A673 (cell line): ENCODE data around the gene TCF7L1. TPM values are rescaled to one million over a fixed set of nuclear protein-coding genes. Genes with fewer than 3 reads are reported as not detected.

ENCODE experiments used
- BruUV-seq: library from RNA; stranded (reverse); fragments of 400-500 nt; replicated peaks from 2 replicates; lab custom pipeline; 2021; lab: Mats Ljungman, UMichigan
- CTCF ChIA-PET: fragments of 300-600 bp; sonication (Branson Sonifier 250); formaldehyde crosslinking; loops from one replicate; lab custom pipeline; 2022; ENCODE audit warnings: antibody characterized with exemption; lab: Charles Lee
- POLR2A ChIA-PET: fragments of 300-600 bp; sonication (Branson Sonifier 250); formaldehyde crosslinking; loops from one replicate; lab custom pipeline; 2022; ENCODE audit warnings: antibody characterized with exemption; ENCODE audit not compliant: low non-redundant PET; lab: Charles Lee
- DNase-seq: peaks from one replicate; pipeline ENCODE4 v3.0.0-alpha.2; 2015; ENCODE audit warnings: low spot score
- H3K27ac ChIP-seq: fragments of 200-600 bp; sonication (generic); 2 replicates; pipeline ENCODE4 v1.5.1; 2016; ENCODE audit warnings: mixed run types, low read depth, mild to moderate bottlenecking, mixed read lengths, antibody characterized with exemption, low read length; ENCODE audit not compliant: poor library complexity, severe bottlenecking
- H3K27me3 ChIP-seq: fragments of 200-600 bp; sonication (generic); replicated peaks from 2 replicates; pipeline ENCODE4 v1.6.1; 2017; ENCODE audit warnings: mixed run types, low read depth, mild to moderate bottlenecking, mixed read lengths, antibody characterized with exemption, low read length; ENCODE audit not compliant: insufficient read depth, poor library complexity
- H3K36me3 ChIP-seq: fragments of 200-600 bp; sonication (generic); 2 replicates; pipeline ENCODE4 v1.6.1; 2016; ENCODE audit warnings: mixed run types, mild to moderate bottlenecking, mixed read lengths, antibody characterized with exemption, low read length; ENCODE audit not compliant: insufficient read depth, poor library complexity, severe bottlenecking
- H3K4me1 ChIP-seq: fragments of 200-600 bp; sonication (generic); 2 replicates; pipeline ENCODE4 v1.6.1; 2017; ENCODE audit warnings: mixed run types, mild to moderate bottlenecking, mixed read lengths, antibody characterized with exemption, low read length; ENCODE audit not compliant: insufficient read depth, poor library complexity, severe bottlenecking
- H3K4me3 ChIP-seq: fragments of 200-600 bp; sonication (generic); 2 replicates; pipeline ENCODE4 v1.5.1; 2016; ENCODE audit warnings: low read depth, mixed run types, mild to moderate bottlenecking, mixed read lengths, low read length; ENCODE audit not compliant: poor library complexity, severe bottlenecking
- H3K9me3 ChIP-seq: fragments of 200-600 bp; sonication (generic); 2 replicates; pipeline ENCODE4 v1.6.1; 2016; ENCODE audit warnings: mixed run types, low read depth, mild to moderate bottlenecking, mixed read lengths, antibody characterized with exemption, low read length; ENCODE audit not compliant: poor library complexity, severe bottlenecking
- CTCF ChIP-seq: fragments of 300-800, 200-600 bp; sonication (generic); conservative IDR thresholded peaks from 2 replicates; pipeline ENCODE4 v1.5.1; 2017; ENCODE audit warnings: low read depth, mild to moderate bottlenecking, antibody characterized with exemption, low read length, moderate library complexity, mixed read lengths
- EZH2 ChIP-seq: fragments of 200-600 bp; sonication (generic); IDR thresholded peaks from 2 replicates; pipeline ENCODE4 v1.6.1; 2017; ENCODE audit warnings: borderline replicate concordance, low read depth, mild to moderate bottlenecking, mixed read lengths, antibody characterized with exemption, low read length; ENCODE audit not compliant: poor library complexity, severe bottlenecking
- intact Hi-C: fragments of 100-400 bp; cut with micrococcal nuclease; formaldehyde crosslinking; loops from one replicate; pipeline ENCODE4 v1.10.0; 2022; ENCODE audit not compliant: unreplicated experiment
- total RNA-seq: library from RNA; stranded (reverse); gene quantifications from 2 replicates; pipeline ENCODE4 v1.2.3, GENCODE V29; 2021

TCF7L1 gene
- total RNA-seq, 1 experiment from 2014 or later = 21.9 TPM

DNA sequence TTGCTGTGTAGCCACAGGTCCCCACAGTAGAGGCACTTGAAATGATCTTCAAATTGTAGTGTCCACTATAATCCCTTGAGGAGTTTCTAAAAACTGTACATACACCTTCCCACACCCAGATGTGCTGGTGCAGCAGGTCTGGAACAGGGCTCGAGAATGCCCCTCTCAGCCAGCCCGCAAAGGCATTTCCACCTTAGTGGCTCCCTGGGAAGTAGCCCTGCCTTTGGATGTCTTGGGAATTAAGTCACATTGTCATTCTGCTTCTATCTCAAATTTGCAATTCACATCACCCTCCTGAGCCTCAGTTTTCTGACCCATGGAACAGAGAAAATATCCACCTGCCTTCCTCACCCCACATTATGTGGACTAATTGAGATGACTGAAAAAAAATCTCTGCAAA is 44.3 kb upstream of the TCF7L1 start:
- Histone ChIP-seq H3K9me3 (no peaks in the 10 kb centered on the region), H3K4me1 (no peaks in the 10 kb centered on the region), H3K27me3 (no peaks in the 10 kb centered on the region), H3K4me3 (no peak overlapping the region), H3K27ac (no peak overlapping the region), H3K36me3 (no peaks in the 10 kb centered on the region)
- intact Hi-C loops = no loop called here
- CTCF ChIA-PET = no interaction called here
- TF ChIP-seq CTCF = no peak
- TF ChIP-seq EZH2 = no peak
- DNase-seq = no peak
- POLR2A ChIA-PET = no interaction called here
- no TSS peak for BruUV-seq

- TF ChIP-seq CTCF (no peak), EZH2 (no peak)
- ChIA-PET CTCF (no interaction called here), POLR2A (no interaction called here)
- H3K27ac ChIP-seq = no peak overlapping the region
- no peaks in the 10 kb centered on the region for H3K4me1 ChIP-seq
- no peaks in the 10 kb centered on the region for H3K36me3 ChIP-seq
- no peaks in the 10 kb centered on the region for H3K27me3 ChIP-seq
- BruUV-seq = no TSS peak
- no peaks in the 10 kb centered on the region for H3K9me3 ChIP-seq
- H3K4me3 ChIP-seq = no peak overlapping the region
- intact Hi-C loops = no loop called here
- no peak for DNase-seq
These were observed 43.6 kb upstream of the TCF7L1 start for GRCh38 chr2:85089585-85089984.

DNA sequence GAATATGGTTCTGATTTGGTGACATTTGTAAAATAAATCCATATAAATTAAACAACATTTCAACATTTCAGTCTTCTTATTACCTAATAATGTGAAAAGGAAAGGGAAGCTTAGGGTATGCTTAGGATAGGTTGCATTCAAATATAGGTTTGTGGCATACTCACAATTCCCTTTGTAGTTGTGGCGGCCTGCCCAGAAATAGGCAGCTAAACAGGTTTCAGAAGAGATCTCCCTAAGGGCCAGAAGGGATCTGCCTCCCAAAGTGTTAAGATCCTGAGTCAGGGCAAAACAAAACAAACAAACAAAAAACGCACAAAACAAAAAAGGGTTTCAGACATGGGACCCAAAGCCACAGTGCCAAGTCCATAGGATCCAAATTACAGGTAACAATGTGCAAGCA is 41.4 kb upstream of the TCF7L1 start:
- Histone ChIP-seq H3K27ac (no peak overlapping the region), H3K4me1 (no peaks in the 10 kb centered on the region), H3K27me3 (no peaks in the 10 kb centered on the region), H3K4me3 (no peak overlapping the region), H3K9me3 (no peaks in the 10 kb centered on the region), H3K36me3 (no peaks in the 10 kb centered on the region)
- TF ChIP-seq EZH2 (no peak), CTCF (no peak)
- BruUV-seq = no TSS peak
- ChIA-PET CTCF (interaction anchor here (0.6 kb wide), 1 partner anchor 44 kb away, joined by 3 read pairs; no protein-coding TSS in a partner anchor), POLR2A (no interaction called here)
- intact Hi-C loops = no loop called here
- no peak for DNase-seq
